Measurements from ENCODE around the gene UBE3A.

- no peak for TF ChIP-seq CTCF (IDR thresholded peaks at IDR 0.05; ENCODE audit: insufficient read depth, low read depth, low read length)
- no peak for TF ChIP-seq EZH2 (IDR thresholded peaks at IDR 0.05; ENCODE audit: insufficient read depth, low read length)
These were observed 103.5 kb downstream of the UBE3A start for GRCh38 chr15:25335279-25335678.

Measured in astrocyte (in vitro differentiated cells and primary cell).